ENCODE measurements around the gene TEX264.

DNA sequence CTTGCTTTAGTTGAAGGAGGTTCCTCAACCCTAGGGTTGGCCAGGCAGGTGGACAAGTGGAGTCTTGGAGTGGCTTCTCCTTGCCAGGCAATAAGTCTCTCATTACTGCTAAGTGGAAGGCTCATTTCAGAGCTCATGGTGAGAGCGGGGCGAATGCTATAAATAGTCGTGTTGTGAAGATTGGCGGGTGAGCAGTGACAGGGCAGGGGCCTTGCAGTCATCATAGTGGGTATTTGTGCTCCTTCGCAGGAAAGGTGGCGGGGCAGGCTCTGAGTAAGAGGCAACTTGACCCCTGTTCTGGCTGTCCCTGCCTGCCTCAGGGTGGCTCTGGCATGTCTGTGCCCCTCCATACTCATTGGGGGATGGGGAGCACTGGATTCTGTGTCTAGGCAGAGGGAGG, 27.2 kb downstream of the TEX264 start:
- TF ChIP-seq EZH2 (IDR thresholded peaks at IDR 0.05) (no peak), EZH2phosphoT487 (IDR thresholded peaks at IDR 0.05) (no peak)
- TF ChIP-seq, protein P1, sequence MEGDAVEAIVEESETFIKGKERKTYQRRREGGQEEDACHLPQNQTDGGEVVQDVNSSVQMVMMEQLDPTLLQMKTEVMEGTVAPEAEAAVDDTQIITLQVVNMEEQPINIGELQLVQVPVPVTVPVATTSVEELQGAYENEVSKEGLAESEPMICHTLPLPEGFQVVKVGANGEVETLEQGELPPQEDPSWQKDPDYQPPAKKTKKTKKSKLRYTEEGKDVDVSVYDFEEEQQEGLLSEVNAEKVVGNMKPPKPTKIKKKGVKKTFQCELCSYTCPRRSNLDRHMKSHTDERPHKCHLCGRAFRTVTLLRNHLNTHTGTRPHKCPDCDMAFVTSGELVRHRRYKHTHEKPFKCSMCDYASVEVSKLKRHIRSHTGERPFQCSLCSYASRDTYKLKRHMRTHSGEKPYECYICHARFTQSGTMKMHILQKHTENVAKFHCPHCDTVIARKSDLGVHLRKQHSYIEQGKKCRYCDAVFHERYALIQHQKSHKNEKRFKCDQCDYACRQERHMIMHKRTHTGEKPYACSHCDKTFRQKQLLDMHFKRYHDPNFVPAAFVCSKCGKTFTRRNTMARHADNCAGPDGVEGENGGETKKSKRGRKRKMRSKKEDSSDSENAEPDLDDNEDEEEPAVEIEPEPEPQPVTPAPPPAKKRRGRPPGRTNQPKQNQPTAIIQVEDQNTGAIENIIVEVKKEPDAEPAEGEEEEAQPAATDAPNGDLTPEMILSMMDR (IDR thresholded peaks at IDR 0.05), result no peak

Data from neural progenitor cell (in vitro differentiated cells).